HG03097 (cell line): Measurements from ENCODE around the gene TTLL5.
"Not testable (repeated sequence)": the region's sequence is repeated elsewhere in the genome, so short reads cannot be mapped to it uniquely, and the experiment has no call there.

Source experiments
- ATAC-seq: cut with Tn5 transposase; IDR thresholded peaks from one replicate; pipeline ENCODE4 v1.9.1; 2021; ENCODE audit not compliant: unreplicated experiment, low FRiP score

The TTLL5 gene

DNA sequence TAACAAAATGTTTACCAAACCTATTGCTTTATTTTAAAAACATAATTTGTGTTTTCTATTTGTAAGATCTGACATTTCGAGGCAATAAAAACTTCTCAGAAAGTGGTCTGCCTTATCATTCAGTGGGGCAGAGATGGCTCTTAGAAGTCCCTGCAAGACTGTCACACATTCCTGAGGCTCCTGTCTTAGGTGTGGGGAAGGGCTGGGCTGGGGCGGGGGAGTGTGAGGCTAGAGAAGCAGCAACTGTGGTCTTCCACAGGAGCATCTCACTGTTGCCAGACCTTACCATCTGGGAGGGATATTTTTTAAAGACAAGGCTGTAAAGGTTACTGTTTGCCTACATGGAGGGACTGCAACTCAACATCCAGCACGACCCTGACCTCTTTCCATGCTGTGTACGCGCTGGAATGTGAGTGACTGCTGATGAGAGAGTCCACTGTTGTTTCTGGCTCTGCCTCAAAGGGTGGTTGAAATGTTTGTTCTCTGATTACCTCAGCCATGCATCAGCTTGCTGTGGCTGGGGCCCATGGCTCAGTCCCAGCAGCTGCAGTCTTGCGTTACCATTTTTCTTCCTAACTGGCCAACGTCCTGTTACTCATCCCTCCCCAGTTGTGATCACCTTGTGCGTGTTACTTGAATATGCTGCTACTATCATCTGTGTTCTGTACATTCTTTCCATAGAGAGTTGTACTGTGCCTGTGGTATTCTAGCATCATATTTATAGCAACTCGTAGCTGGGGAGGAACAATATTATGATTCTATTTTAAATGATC lies 12.8 kb upstream of the TTLL5 start:
- no peak for ATAC-seq

DNA sequence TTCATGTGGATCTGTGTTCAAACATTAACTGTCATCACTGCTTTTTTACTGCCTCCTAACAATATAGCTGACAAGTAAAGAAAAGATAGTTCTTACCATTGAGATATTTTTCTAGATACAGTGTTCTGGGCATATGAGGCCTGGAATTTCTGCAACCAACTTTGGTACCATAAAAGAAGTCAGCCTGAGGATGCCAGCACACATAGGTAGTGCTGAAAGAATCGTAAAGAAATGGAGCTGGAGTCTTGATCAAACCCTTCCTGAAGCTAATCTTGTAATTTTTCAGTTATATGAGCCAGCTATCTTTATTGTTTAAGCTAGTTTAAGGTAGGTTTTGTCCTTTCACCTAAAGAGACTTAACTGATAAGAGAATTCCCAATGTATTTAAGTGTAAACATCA lies 11.7 kb upstream of the TTLL5 start:
- no peak for ATAC-seq

DNA sequence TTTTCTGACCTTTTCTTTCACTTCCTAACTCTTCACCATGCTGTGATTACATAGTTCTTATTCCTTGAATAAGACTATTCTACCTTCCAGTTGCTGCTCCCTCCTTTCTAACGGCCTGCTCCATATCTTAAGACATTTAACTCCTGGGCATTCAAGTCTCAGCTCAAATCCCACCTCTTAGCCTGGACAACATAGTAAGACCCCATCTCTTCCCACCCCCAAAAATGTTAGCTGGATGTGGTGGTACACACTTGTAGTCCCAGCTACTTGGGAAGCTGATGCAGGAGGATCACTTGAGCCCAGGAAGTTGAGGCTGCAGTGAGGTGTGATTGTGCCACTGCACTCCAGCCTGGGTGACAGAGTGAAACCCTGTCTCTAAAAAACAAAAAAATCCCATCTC lies 11.3 kb upstream of the TTLL5 start:
- no peak for ATAC-seq

DNA sequence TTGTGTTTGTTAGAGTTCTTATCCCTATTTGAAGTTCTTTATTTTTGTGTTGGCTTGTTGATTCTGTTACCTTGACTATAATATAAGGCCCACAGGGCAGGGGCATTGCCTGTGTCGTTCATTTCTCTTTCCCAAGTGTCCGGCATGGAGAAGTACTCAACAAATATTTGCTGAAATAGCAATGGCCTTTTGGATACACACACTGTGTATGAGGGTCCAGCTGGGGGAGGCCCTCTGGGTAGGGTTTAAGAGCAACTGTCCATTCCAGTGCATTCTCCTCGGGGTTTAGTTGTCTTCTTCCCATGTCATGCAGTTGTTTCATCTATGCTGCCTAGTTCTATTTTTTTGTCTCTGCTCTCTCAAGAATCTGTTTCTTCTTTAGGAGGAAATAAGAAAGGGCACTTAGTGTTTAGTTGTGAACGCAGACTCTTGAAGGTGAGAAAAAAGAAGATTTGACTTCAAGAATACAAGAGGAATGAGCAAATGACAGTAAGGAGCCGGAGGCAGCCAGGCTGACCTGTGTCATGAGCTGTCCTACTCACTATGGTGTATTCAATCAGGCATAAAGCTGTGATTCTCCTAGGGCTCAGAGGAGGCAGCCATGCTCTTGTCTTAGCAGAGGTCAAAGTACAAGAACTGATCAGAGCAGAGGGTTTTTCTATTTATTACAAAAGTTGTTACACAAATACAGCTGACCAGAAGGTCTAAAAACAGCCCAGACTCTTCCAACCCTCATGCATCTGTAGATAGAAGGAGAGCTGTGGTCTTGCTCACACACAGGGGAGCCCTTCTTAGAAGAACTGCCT lies 10.6 kb upstream of the TTLL5 start:
- ATAC-seq = no peak

DNA sequence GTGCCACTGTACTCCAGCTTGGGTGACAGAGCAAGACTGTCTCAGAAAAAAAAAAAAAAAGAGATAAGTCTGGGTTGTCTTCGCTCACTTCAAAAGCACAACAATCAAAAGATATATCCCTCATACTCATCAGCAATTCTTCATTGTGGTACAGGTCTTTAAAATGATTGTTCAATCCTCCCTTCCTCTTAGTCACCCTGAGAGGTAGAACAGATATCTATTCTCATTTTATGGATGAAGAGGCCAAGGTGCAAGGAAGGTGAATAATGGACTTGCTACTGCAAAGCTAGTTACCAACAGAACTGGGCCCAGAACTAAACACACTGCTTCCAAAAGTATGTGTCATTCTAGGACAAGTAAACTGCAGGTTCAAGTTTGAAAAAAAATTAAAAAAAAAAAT lies 7.5 kb upstream of the TTLL5 start:
- ATAC-seq = no peak

DNA sequence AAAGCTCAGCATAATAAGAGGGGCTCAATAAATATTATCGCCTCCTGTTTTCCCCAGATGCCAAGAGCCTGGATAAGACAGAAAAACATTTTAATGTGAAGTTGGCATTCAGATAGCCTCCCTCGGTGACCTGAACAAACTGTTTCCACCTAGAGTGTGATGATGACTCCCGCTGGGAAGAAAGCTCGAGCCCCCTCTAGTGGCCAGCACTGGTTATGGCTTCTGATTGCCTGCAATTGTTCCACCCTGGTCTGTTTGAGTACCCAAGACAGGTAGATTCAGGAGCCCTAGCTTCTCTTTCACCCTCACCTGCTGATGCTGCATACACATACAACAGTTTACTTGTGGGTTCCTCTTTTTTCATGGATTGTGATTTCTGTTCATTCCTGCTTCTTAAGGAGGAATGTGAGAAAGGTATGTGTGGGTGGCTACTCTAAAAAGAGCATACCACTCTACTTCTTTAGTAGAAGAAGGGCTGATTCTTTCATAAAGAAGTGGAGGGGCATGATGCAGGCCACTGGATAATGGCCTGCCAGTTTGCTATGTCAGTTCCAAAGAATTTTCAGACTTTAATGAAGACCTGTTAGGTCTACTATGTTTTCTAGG lies 6.8 kb upstream of the TTLL5 start:
- ATAC-seq = no peak

DNA sequence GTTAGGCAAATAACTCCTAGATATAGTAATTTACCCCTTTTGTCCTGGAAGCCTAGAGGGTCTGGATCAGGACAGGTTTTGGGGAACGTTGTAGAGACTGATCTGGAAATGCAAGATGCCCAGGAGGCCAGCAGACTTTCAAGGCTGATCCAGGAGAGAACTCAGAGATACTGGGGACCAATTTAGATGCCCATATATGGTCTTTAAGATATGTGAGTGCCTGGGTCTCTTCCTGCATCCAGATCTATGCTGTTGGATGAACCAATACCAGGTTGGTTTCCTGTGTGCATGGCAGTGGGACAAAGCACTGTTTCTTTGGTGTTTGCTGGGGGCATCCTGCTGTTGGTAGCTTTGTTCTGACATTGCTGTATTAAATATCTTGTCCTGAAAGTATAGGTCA lies 5.8 kb upstream of the TTLL5 start:
- ATAC-seq = no peak

DNA sequence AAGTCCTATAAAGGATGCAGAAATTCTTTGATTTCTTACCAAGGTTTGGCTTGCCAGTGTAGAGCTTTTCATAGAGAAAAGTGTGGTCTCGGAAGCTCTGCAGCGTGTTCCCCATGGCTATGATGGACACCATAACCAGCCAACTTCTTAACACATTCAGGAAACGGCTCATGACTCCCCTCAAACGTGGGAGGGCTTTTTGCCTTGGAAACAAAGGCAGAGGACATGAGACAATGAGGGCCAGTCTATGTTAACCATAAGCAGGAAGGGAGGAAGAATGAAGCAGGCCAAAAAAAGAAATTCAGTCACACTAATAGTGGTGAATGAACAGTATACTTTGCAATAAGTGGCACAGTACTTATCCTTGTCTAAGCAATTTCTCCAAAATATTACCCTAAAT lies 3.7 kb upstream of the TTLL5 start:
- no peak for ATAC-seq

DNA sequence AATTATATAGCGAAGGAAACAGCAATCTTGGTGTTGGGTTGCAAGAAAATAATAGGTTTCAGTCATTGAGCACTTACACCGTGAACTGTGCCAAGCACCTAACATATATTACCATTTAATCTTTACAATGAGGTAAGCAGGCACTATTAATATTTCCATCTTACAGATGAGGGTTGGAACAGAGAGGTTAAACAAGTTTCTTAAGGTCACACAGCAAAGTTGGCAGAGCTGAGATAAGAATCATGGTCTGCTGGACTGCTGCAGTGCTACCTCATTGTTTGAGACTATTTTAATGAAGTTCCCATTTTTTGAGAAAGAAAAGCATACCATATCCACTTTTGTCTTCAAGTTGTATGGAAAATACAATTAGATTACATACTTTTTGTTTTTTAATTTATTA lies 2.1 kb upstream of the TTLL5 start:
- ATAC-seq = no peak

DNA sequence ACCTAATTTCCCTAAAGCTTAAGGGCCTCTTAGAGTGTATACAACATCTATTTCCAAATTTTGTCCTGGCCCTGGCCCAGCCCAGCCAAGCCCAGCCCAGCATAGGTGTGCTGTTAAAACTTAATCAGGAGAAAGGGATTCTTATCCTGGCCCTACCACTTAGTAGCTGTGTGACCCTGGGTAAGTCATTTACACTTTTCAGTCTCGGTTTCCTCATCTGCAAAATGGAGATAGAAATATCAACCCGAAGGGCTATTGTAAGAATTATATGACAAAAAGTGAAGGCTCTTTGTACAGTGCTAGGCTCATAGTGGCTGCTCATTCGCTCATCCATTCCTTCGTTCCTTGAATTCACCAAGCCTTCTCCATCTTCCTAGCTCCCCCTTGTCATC lies 812 bp upstream of the TTLL5 start:
- ATAC-seq = no peak

DNA sequence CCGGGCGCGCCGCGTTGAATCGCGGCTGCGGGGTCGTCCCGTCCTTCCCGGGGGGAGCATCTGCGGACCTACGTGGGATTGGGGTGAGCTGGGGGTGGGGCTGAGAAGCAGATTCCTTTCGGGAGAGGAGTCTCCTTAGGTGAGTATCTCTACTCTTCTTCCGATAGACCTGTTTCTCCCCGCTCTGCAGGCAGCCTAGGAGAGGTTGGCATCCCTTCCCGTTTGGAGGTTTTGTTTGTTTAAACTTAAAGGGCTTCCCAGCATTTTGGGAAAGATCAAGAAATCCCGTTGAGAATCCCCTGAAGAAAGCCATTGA lies 411 bp downstream of the TTLL5 start:
- ATAC-seq = no peak

DNA sequence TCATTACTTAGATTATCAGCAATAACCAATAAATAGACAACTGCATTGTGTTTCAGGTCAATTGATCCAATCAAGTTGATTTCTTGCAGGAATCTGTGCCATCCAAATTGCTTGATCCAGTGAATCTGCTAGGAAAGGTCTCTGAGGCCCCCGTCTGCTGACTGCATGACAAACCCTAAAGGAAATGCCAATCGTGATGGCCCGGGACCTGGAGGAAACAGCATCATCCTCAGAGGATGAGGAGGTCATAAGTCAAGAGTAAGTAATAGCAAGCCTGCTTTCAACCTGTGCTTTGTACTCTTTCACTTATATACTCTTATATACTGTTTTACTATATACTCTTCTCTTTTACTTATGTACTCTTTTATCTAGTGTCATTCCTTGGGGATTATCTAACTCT lies 1.9 kb downstream of the TTLL5 start:
- no peak for ATAC-seq

DNA sequence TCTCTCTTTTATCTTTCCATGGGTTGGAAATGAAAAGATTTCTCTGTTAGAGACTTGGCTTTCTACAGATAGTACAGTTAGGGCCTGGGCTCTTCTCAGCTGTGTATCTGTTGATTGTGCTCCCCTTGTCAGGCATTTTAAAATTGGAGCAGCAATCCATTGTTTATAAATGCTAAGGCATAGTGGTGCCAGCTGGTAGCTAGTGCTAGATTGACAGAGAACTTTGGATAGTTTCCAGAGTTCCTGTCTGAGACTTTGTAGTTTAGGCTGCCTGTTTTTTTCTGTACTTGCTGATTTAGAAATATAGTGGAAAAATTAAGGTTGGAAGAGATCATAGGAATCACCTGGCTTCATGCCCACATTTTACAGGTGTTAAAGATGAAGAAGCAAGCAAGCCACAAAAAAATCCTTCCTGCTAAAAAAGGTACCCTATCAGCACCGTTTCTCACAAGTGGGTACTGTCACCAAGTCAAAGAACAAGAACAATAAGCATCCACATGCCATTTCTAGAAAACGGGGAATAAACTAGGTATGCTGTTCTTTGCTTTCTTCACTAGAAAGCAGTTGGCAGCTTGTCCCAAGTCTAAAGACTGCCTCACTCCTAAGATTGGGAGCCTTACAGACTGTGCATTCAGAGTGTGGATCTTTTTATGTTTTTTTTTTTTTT lies 6.2 kb downstream of the TTLL5 start:
- ATAC-seq = no peak

DNA sequence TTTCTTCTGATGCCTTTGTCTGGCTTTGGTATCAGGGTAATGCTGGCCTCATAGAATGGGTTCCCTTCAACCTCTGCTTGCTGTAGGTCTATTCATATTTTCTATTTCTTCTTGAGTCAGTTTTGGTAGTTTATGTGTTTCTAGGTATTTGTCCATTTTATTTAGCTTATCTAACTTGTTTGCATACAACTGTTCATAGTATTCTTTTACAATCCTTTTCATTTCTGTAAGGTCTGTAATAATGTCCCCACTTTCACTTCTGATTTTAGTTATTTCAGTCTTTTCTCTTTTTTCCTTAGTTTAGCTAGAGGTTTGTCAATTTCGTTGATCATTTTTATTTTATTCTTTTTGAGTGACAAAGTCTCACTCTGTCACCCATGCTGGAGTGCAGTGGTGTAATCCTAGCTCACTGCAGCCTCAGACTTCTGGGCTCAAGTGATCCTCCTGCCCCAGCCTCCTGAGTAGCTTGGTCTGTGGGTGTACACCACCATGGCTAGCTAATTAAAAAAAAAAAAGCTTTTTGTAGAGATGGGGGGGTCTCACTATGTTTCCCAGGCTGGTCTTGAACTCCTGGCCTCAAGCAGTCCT lies 11.7 kb downstream of the TTLL5 start:
- no peak for ATAC-seq

DNA sequence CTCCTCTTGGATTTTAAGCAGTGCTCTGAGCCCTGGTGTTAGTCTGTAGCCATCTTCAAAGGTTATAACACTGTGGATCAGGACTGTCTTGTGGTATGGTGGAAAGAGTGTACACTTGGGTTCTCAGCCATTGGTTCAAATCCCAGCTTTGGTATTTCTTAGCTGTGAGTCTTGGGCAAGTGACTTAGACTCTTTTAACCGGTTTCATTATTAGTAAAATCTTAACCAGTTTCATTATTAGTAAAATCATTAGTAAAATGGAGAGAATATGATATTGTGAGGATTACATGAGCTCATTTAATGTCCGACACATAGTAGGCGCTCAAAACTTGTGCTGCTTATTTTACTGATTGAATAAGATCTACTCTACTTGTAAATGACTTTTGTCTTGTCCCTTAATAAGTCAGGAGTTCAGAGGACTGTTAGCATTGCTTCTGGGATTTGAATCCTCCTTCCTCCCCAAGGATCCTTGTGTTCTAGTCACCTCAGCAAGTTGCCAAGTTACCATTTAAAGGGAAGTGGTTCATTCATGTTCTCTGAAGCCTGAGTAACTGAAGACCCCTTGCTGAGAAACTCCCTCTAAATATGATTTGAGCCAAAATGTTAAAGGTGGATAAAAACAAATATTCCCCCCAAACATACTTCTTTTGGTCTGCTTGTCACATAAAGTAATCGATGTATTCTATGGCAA lies 12.4 kb downstream of the TTLL5 start:
- no peak for ATAC-seq

DNA sequence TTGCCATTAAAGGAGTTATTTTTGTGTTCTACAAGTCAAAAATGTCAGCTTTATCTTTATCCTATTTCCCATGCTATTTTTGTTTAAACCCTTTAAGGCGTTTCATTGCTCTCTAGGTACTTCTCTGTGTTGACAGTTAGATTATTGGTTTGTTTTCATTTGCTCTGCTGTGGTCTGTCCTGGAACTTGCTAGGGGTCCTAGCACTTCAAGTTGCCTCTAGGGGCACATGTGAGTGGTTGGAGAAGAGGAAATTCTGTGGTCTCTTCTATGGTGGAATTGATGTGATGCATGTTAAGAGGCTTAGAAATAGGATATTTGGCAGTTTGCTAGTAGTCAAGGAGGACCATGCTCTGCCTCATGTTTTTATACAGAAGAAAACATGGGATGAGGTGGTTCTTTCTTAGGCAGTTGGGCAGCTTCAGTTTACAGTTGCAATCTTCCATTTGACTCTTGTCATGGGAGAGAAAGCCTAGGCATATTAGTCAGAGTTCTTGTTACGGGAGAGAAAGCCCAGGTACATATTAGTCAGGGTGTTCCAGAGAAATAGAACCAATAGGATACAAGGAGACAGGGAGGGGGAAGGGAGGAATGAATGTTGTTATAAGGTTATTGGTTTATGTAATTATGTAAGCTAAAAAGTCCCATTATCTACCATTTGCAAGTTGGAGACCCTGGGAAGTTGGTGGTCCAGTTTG lies 14.4 kb downstream of the TTLL5 start:
- no peak for ATAC-seq

DNA sequence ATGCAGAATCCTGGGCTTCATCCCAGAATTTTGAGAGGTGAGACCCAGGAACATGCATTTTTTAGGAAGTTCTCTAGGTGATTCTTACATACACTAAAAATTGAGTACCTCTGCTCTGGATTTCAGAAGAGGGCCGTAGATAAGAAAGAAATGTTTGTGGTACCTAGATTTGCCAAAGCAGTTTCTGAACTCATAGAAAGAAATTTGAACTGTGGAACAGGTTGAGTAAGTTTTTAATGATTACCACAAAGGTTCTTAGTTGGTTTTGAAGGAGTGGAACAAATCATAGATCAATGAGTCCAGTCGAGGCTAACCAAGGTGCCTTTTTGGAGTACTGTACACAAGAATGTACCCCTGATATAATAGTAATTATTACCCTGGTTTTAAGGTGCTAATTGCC lies 24.9 kb downstream of the TTLL5 start:
- ATAC-seq = no peak

DNA sequence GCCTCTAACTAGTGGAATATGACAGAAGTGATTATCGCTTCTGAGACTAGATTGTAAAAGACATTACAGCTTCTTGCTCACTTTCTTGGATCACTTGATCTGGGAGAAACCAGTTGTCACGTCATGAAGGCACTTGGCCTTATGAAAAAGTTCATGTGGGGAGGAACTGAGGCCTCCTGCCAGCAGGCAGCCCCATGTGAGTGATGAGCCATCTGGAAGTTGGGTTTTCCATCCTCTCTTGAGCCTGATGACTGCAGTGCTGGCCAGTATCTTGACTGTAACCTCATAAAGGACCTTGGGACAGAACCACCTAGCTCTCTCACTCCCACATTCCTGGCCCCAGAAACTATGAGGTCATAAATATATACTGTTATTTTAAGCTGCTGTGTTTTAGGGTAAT lies 28.0 kb downstream of the TTLL5 start:
- no peak for ATAC-seq

DNA sequence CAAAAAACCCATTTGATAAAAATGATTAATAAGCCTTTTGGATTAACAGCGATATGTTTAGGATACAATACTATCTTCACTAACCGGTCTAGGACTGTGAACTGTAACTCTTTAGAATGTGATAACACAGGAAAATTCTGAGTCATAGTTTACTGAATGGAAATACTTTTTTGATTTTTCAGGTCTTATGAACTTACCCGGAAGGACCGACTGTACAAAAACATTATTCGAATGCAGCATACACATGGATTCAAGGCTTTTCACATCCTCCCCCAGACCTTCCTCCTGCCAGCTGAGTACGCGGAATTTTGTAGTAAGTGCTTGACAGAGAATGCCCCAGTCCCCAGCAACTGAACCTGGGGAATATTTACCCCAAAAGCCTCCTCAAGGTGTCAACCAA lies 29.0 kb downstream of the TTLL5 start:
- no peak for ATAC-seq

DNA sequence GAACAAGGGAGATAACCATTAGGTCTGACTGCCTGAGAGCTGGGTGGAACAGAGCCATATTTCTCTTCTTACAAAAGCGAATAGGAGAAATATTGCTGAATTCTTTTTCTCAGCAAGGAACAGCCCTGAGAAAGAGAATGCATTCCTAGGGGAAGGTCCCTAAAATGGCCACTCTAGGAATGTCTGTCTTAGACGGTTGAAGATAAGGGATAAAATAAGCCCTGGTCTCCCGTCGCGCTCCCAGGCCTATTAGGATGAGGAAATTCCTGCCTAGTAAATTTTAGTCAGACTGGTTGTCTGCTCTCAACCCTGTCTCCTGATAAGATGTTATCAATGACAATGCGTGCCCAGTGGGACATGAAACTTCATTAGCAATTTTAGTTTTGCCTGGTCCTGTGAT lies 34.0 kb downstream of the TTLL5 start:
- not testable (repeated sequence) for ATAC-seq
